Neural cell (in vitro differentiated cells): ENCODE results near the gene CELA2B. TPM values are rescaled to one million over a fixed set of nuclear protein-coding genes. Genes with fewer than 3 reads are reported as not detected.
"Not testable (repeated sequence)": the region's sequence is repeated elsewhere in the genome, so short reads cannot be mapped to it uniquely, and the experiment has no call there.

Source experiments
- H2AFZ ChIP-seq: fragments of 200-600, 300-800 bp; sonication (generic), shearing (Covaris generic); 2 replicates; pipeline ENCODE4 v1.6.0; 2014; ENCODE audit warnings: low read depth, mild to moderate bottlenecking, antibody characterized with exemption, low read length, moderate library complexity
- H3F3A ChIP-seq: fragments of 200-600 bp; shearing (Covaris generic); 2 replicates; pipeline ENCODE4 v1.6.1; 2016; ENCODE audit warnings: mild to moderate bottlenecking, moderate library complexity, mixed read lengths, antibody characterized with exemption, low read length; ENCODE audit not compliant: insufficient read depth, poor library complexity, severe bottlenecking
- H3K27ac ChIP-seq: fragments of 200-600, 300-800 bp; sonication (generic), shearing (Covaris generic); 2 replicates; pipeline ENCODE4 v1.5.1; 2014; ENCODE audit warnings: mild to moderate bottlenecking, low read length, moderate library complexity
- H3K27me3 ChIP-seq: fragments of 300-800, 200-600 bp; sonication (generic), shearing (Covaris generic); 2 replicates; pipeline ENCODE4 v1.6.0; 2014; ENCODE audit warnings: mild to moderate bottlenecking, low read depth, low read length, moderate library complexity; ENCODE audit not compliant: insufficient read depth
- H3K36me3 ChIP-seq: fragments of 300-800, 200-600 bp; sonication (generic), shearing (Covaris generic); 2 replicates; pipeline ENCODE4 v1.5.1; 2014; ENCODE audit warnings: mild to moderate bottlenecking, antibody characterized with exemption, low read length, moderate library complexity; ENCODE audit not compliant: insufficient read depth
- H3K4me2 ChIP-seq: fragments of 300-800, 200-600 bp; sonication (generic), shearing (Covaris generic); 2 replicates; pipeline ENCODE4 v1.6.0; 2014; ENCODE audit warnings: mild to moderate bottlenecking, low read length
- H3K4me3 ChIP-seq: fragments of 300-800, 200-600 bp; sonication (generic), shearing (Covaris generic); 2 replicates; pipeline ENCODE4 v1.5.1; 2014; ENCODE audit warnings: mild to moderate bottlenecking, low read length, moderate library complexity
- H3K79me2 ChIP-seq: fragments of 200-600 bp; shearing (Covaris generic); replicated peaks from 2 replicates; pipeline ENCODE4 v1.6.0; 2014; ENCODE audit warnings: mild to moderate bottlenecking, low read length, moderate library complexity; ENCODE audit not compliant: insufficient read depth
- H3K9ac ChIP-seq: fragments of 300-800, 200-600 bp; sonication (generic), shearing (Covaris generic); 2 replicates; pipeline ENCODE4 v1.6.1; 2016; ENCODE audit warnings: mild to moderate bottlenecking, low read length, mixed read lengths
- H3K9me2 ChIP-seq: fragments of 200-600 bp; shearing (Covaris generic); 2 replicates; pipeline ENCODE4 v1.6.1; 2016; ENCODE audit warnings: mild to moderate bottlenecking, low read length, mixed read lengths; ENCODE audit not compliant: insufficient read depth
- H3K9me3 ChIP-seq: fragments of 200-600, 300-800 bp; sonication (generic), shearing (Covaris generic); 2 replicates; pipeline ENCODE4 v1.6.1; 2016; ENCODE audit warnings: mild to moderate bottlenecking, mixed run types, low read length, moderate library complexity, mixed read lengths
- H4K20me1 ChIP-seq: fragments of 200-600 bp; shearing (Covaris generic); 2 replicates; pipeline ENCODE4 v1.6.1; 2016; ENCODE audit warnings: mild to moderate bottlenecking, mixed run types; ENCODE audit not compliant: insufficient read depth
- EP300 ChIP-seq: fragments of 450-650 bp; conservative IDR thresholded peaks from 2 replicates; pipeline ENCODE4 v1.6.1; 2014; ENCODE audit warnings: antibody characterized with exemption, mild to moderate bottlenecking, moderate library complexity; ENCODE audit not compliant: poor library complexity, severe bottlenecking
- EZH2 ChIP-seq: fragments of 200-600, 300-800 bp; shearing (Covaris generic), sonication (generic); IDR thresholded peaks from 2 replicates; pipeline ENCODE4 v1.6.1; 2014; ENCODE audit warnings: antibody characterized with exemption, low read length, borderline replicate concordance, mild to moderate bottlenecking; ENCODE audit not compliant: insufficient read depth, poor library complexity, severe bottlenecking
- MXI1 ChIP-seq: fragments of 450-650 bp; conservative IDR thresholded peaks from 2 replicates; pipeline ENCODE4 v1.6.1; 2014; ENCODE audit warnings: antibody characterized with exemption, mild to moderate bottlenecking; ENCODE audit not compliant: poor library complexity, severe bottlenecking
- POLR2AphosphoS5 ChIP-seq: IDR thresholded peaks from 2 replicates; pipeline ENCODE4 v1.6.1; 2012
- RAD21 ChIP-seq: fragments of 450-650 bp; conservative IDR thresholded peaks from 2 replicates; pipeline ENCODE4 v1.6.1; 2014; ENCODE audit warnings: antibody characterized with exemption, mild to moderate bottlenecking, moderate library complexity
- SMC3 ChIP-seq: fragments of 450-650 bp; conservative IDR thresholded peaks from 2 replicates; pipeline ENCODE4 v1.6.1; 2014; ENCODE audit warnings: antibody characterized with exemption, mild to moderate bottlenecking, moderate library complexity; ENCODE audit not compliant: poor library complexity
- TAF1 ChIP-seq: IDR thresholded peaks from 2 replicates; pipeline ENCODE4 v1.6.1; 2012; ENCODE audit warnings: low read depth
- polyA plus RNA-seq: library from polyadenylated mRNA; depleted of rRNA; stranded (reverse); fragments of >200 nt; gene quantifications from 2 replicates; pipeline ENCODE4 v1.2.3, GENCODE V29; 2014
- TF ChIP-seq, protein P1 (sequence below): IDR thresholded peaks from 2 replicates; pipeline ENCODE4 v1.6.1; 2012; ENCODE audit warnings: borderline replicate concordance
- TF ChIP-seq, protein P2 (sequence below): fragments of 450-650 bp; IDR thresholded peaks from 2 replicates; pipeline ENCODE4 v1.5.1; 2014; ENCODE audit warnings: antibody characterized with exemption, mild to moderate bottlenecking, moderate library complexity; ENCODE audit not compliant: poor library complexity, severe bottlenecking

Gene CELA2B
- polyA plus RNA-seq, 1 donor from 2014 or later = not detected

DNA sequence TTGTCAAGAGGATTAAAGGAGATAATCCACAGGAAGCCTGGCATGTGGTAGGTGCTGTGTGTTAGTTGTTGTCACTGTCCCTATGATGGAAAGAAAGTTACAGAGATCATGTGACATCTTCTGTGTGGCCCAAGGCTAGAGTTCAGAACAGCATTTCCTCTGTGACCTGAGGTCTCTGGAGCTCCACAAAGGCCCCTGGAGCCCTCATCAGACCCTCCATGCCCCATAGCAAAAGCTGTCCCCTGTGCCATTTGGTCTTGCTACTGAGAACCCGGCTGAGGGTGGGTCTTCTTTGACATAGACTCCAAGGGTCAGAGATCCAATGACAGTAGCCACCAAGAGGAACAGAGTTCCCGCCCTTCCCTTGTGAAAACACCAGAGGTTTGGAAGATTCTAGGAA lies 8.1 kb downstream of the CELA2B start:
- H3K27ac ChIP-seq = no peak overlapping the region
- no peak overlapping the region for H3K9ac ChIP-seq
- no peaks in the 10 kb centered on the region for H3K27me3 ChIP-seq
- no peaks in the 10 kb centered on the region for H3K36me3 ChIP-seq
- no peaks in the 10 kb centered on the region for H3K79me2 ChIP-seq
- no peak overlapping the region for H2AFZ ChIP-seq
- no peaks in the 10 kb centered on the region for H3K9me2 ChIP-seq
- no peak overlapping the region for H3K4me2 ChIP-seq
- H3K4me3 ChIP-seq = no peak overlapping the region
- no peaks in the 10 kb centered on the region for H3K9me3 ChIP-seq
- H3F3A ChIP-seq = no peaks in the 10 kb centered on the region
- H4K20me1 ChIP-seq = no peaks in the 10 kb centered on the region
- no peak for TF ChIP-seq POLR2AphosphoS5

DNA sequence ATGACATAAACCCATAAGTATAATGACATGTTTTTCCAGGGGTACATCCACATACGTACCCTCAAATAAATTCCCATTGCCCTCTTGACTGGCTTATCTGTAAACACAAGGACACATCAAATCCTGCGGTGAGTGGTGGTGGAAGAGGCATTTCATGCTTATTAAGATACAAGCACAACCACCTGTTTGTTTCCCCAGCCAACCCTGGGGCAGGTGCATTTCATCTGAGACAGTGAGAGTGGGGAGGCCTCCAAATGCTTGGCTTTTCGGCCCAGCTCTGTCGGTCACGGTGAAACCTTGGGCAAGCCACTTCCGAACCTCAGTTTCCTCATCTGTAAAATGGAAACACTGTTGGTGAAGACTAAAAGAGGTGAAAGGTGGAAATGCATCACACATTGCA lies 8.5 kb downstream of the CELA2B start:
- H3K4me2 ChIP-seq, H3K4me3 ChIP-seq, H3K27me3 ChIP-seq, H2AFZ ChIP-seq, H3K9me2 ChIP-seq, H3K27ac ChIP-seq, H3K9ac ChIP-seq, H3K79me2 ChIP-seq, H3K36me3 ChIP-seq, H3F3A ChIP-seq, H4K20me1 ChIP-seq, H3K9me3 ChIP-seq: not testable (repeated sequence)

DNA sequence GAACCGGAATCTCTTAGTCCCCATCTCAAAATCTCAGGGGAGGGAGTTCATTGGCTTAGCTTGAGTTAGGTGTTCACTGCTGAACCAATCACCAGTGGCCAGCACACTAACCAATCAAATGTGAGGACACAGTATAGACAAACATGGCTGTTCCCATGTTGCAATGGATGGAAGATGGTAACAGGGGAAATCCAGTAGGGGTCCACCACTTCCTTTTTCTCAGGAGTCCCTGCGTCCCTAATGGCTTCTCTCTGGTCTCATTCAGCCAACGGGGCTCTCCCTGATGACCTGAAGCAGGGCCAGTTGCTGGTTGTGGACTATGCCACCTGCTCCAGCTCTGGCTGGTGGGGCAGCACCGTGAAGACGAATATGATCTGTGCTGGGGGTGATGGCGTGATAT lies 9.7 kb downstream of the CELA2B start:
- Histone ChIP-seq H3K27me3 (no peaks in the 10 kb centered on the region), H3F3A (no peaks in the 10 kb centered on the region), H3K27ac (no peak overlapping the region), H3K9me2 (no peaks in the 10 kb centered on the region), H3K9me3 (no peaks in the 10 kb centered on the region), H3K36me3 (no peaks in the 10 kb centered on the region), H3K4me3 (no peak overlapping the region), H3K4me2 (no peak overlapping the region), H3K79me2 (no peaks in the 10 kb centered on the region), H4K20me1 (no peaks in the 10 kb centered on the region), H3K9ac (no peak overlapping the region), H2AFZ (no peak overlapping the region)
- TF ChIP-seq POLR2AphosphoS5 (no peak), RAD21 (no peak), MXI1 (no peak), EP300 (no peak), SMC3 (no peak), EZH2 (no peak), TAF1 (no peak)
- TF ChIP-seq, protein P1, sequence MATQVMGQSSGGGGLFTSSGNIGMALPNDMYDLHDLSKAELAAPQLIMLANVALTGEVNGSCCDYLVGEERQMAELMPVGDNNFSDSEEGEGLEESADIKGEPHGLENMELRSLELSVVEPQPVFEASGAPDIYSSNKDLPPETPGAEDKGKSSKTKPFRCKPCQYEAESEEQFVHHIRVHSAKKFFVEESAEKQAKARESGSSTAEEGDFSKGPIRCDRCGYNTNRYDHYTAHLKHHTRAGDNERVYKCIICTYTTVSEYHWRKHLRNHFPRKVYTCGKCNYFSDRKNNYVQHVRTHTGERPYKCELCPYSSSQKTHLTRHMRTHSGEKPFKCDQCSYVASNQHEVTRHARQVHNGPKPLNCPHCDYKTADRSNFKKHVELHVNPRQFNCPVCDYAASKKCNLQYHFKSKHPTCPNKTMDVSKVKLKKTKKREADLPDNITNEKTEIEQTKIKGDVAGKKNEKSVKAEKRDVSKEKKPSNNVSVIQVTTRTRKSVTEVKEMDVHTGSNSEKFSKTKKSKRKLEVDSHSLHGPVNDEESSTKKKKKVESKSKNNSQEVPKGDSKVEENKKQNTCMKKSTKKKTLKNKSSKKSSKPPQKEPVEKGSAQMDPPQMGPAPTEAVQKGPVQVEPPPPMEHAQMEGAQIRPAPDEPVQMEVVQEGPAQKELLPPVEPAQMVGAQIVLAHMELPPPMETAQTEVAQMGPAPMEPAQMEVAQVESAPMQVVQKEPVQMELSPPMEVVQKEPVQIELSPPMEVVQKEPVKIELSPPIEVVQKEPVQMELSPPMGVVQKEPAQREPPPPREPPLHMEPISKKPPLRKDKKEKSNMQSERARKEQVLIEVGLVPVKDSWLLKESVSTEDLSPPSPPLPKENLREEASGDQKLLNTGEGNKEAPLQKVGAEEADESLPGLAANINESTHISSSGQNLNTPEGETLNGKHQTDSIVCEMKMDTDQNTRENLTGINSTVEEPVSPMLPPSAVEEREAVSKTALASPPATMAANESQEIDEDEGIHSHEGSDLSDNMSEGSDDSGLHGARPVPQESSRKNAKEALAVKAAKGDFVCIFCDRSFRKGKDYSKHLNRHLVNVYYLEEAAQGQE = no peak
- TF ChIP-seq, protein P2, sequence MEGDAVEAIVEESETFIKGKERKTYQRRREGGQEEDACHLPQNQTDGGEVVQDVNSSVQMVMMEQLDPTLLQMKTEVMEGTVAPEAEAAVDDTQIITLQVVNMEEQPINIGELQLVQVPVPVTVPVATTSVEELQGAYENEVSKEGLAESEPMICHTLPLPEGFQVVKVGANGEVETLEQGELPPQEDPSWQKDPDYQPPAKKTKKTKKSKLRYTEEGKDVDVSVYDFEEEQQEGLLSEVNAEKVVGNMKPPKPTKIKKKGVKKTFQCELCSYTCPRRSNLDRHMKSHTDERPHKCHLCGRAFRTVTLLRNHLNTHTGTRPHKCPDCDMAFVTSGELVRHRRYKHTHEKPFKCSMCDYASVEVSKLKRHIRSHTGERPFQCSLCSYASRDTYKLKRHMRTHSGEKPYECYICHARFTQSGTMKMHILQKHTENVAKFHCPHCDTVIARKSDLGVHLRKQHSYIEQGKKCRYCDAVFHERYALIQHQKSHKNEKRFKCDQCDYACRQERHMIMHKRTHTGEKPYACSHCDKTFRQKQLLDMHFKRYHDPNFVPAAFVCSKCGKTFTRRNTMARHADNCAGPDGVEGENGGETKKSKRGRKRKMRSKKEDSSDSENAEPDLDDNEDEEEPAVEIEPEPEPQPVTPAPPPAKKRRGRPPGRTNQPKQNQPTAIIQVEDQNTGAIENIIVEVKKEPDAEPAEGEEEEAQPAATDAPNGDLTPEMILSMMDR = no peak

DNA sequence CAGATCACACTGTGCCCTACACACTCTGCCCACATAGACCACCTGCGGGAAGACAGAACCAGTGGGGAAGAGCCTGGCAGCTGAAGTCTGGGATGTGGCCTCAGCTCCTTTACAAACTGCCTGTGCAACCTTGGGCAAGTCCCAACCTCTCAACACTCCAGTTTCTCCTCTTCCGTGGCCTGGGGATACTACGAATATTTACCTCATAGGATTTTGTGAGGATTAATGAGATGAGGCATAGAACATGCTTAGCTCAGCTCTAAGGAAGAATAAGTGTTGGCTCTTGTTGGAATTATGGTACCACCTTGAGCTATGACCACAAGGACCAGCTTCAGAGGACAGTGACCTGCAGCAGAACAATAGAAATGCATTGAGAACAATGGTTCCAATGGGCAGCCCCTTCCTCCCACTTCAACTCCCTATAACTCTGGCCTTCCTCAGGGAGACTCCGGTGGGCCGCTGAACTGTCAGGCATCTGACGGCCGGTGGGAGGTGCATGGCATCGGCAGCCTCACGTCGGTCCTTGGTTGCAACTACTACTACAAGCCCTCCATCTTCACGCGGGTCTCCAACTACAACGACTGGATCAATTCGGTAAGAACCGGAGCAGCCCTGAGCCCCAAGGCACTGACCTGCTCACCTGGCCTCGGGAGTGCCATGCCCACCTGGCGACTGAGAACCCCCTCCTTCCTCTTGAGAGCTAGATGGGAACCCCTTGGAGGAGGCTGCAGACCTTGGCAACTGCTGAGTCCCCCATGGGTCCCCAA lies 11.1 kb downstream of the CELA2B start:
- H3K9me2 ChIP-seq, H3K9ac ChIP-seq, H3K79me2 ChIP-seq, H3K4me3 ChIP-seq, H3K27ac ChIP-seq, H3K9me3 ChIP-seq, H3K4me2 ChIP-seq, H2AFZ ChIP-seq, H3K36me3 ChIP-seq, H3F3A ChIP-seq, H4K20me1 ChIP-seq, H3K27me3 ChIP-seq: not testable (repeated sequence)
